Psoas muscle (tissue), 8 donors: ENCODE measurements around the gene PNPLA6. TPM values are rescaled to one million over a fixed set of nuclear protein-coding genes. Genes with fewer than 3 reads are reported as not detected.

Source experiments
- ATAC-seq, 4 donors: fragments of 200-7000 bp; cut with Tn5 transposase; one replicate each; pipeline ENCODE4 v1.9.1; 2020; ENCODE audit warnings: moderate library complexity in 3 of 4, mild to moderate bottlenecking in 2 of 4
- DNase-seq, 2 donors: peaks; one replicate each; pipeline ENCODE4 v3.0.0-alpha.2; 2020
- H3K27ac ChIP-seq: fragments of 200-600 bp; one replicate; pipeline ENCODE4 v1.8.0; 2022
- H3K27me3 ChIP-seq, 3 donors: fragments of 200-600 bp in 1 of 3; one replicate each; pipeline versions ENCODE4 v1.6.1 to v1.8.0; 2013 to 2022; ENCODE audit warnings: low read length in 2 of 3, mild to moderate bottlenecking in 2 of 3, moderate library complexity in 1 of 3; ENCODE audit not compliant: insufficient read depth in 3 of 3
- H3K36me3 ChIP-seq, 2 donors: fragments of 200-600 bp in 1 of 2; one replicate each; pipeline versions ENCODE4 v1.6.1 to v1.8.0; 2013 to 2022; ENCODE audit warnings: low read depth in 1 of 2, mild to moderate bottlenecking in 1 of 2, moderate library complexity in 1 of 2; ENCODE audit not compliant: insufficient read depth in 1 of 2
- H3K4me1 ChIP-seq: fragments of 200-600 bp; one replicate; pipeline ENCODE4 v1.8.0; 2022
- H3K4me3 ChIP-seq: fragments of 200-600 bp; one replicate; pipeline ENCODE4 v1.8.0; 2022; ENCODE audit warnings: mild to moderate bottlenecking
- H3K9me3 ChIP-seq: fragments of 200-600 bp; one replicate; pipeline ENCODE4 v1.8.0; 2022
- CTCF ChIP-seq: fragments of 200-600 bp; IDR thresholded peaks from one replicate; pipeline ENCODE4 v1.8.0; 2022; ENCODE audit warnings: antibody characterized with exemption
- WGBS, 3 donors: extraction: QIAGEN DNeasy Blood & Tissue Kit; methylation state at CpG; one replicate each; pipeline versions ENCODE4 v1.1.6 to v1.1.7; 2013; 5-methylcytosine and 5-hydroxymethylcytosine counted together
- intact Hi-C, 2 donors: fragments of 100-400 bp; cut with DNase I; formaldehyde crosslinking; loops; one replicate each; pipeline versions ENCODE4 v1.11.0 to v1.14.2; 2022
- polyA plus RNA-seq, 3 donors: library from polyadenylated mRNA; stranded (reverse); fragments of 200-250 nt; gene quantifications; one replicate each; pipeline ENCODE4 v1.2.3, GENCODE V29; 2013
- total RNA-seq, 4 donors: library from RNA; stranded (reverse); fragmentation: NEBNext Ultra II Directional in 2 of 4; extraction: Animal tissue kit (Norgen Biotek cat#: 25700) in 2 of 4; gene quantifications; one replicate each; pipeline versions ENCODE4 v1.2.1 to v1.2.4, GENCODE V29; 2021 to 2023
- donor health status: healthy with polysubstance abuse.
- donor health status: DM: no; HTN: no; CAD: no; lungs with moderate emphysema.
- donor health status: Bipolar disorder and iron deficiency.
- donor health status: healthy.
- donor health status: DM: yes; HTN: yes; CAD: no.
- donor health status: DM: no; HTN: no; CAD: no.
- donor health status: DM: no; HTN: no; CAD: no.
- donor health status: DM: yes; HTN: yes; CAD: no.

The PNPLA6 gene
- total and polyA plus RNA-seq, 7 donors, result 31.8 to 72.8 (median 55.9) TPM

DNA sequence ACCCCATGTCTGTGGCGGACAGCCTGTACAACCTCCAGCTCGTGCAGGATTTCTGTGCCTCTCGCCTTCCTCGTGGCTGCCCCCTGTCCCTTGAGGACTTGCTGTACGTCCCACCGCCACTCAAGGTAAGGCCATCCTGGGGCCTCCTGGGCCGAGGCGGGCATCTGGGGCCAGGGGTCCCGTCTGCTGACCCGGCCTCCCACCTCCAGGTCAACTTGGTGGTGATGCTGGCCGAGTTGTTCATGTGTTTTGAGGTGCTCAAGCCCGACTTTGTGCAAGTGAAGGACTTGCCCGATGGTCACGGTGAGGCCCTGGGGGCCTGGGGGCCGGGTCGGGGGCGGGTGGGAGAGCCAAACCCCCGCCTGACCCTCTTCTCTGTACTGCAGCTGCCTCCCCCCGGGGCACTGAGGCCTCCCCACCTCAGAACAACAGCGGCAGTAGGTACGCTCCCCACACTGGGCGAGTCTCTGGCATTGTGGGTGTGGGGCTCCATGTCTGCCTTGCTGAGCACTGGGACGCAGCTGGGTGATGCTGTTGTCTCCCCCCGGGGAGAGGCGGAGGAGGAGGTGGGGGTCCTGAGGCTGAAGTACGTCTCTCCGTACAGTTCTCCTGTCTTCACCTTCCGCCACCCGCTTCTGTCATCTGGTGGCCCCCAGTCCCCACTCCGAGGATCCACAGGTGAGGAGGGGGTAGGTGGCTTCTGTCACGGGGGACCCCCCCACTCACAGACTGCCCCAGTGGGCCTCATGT lies 75.1 kb downstream of the PNPLA6 start:
- ATAC-seq, result no peak
- intact Hi-C loops, result no loop called here

More for the DNA sequence above, 75.1 kb downstream of the PNPLA6 start:
- Histone ChIP-seq H3K27me3 (peaks cover 0 to 5% (median 2%) of the 10 kb centered on the region in 3 donors), H3K4me1 (no peaks in the 10 kb centered on the region), H3K27ac (no peak overlapping the region), H3K4me3 (no peak overlapping the region), H3K36me3 (no peaks in the 10 kb centered on the region), H3K9me3 (no peaks in the 10 kb centered on the region)
- TF ChIP-seq CTCF, result no peak
- WGBS, 3 donors, result 72 to 77% (median 77%) methylated on average over 31 of the region's 31 CpGs
- no peak for DNase-seq

Other genes with a start within 250 kb of the PNPLA6 start
- gene INSR, start 241.3 kb upstream of the PNPLA6 start, total RNA-seq, result 10 to 100 TPM; 48.5 to 95.1 (median 66.3) TPM
- gene INSR, start 241.3 kb upstream of the PNPLA6 start, polyA plus RNA-seq, result 10 to 100 TPM in 2 of 3 donors, 1 to 10 TPM in 1; 3.7 to 13.7 (median 11.4) TPM
- gene ARHGEF18, start 186.8 kb upstream of the PNPLA6 start, total RNA-seq, result 1 to 10 TPM; 6.0 to 8.3 (median 6.9) TPM
- 10 to 100 TPM in 1 of 3 donors, 1 to 10 TPM in 2; 3.5 to 12.2 (median 5.3) TPM for gene ARHGEF18, start 186.8 kb upstream of the PNPLA6 start, polyA plus RNA-seq
- gene PEX11G, start 46.7 kb upstream of the PNPLA6 start, total RNA-seq, result 1 to 10 TPM; 1.1 to 1.4 (median 1.2) TPM
- gene PEX11G, start 46.7 kb upstream of the PNPLA6 start, polyA plus RNA-seq, result 1 to 10 TPM; 1.0 to 1.1 (median 1.1) TPM
- 100 to 1,000 TPM in 1 of 4 donors, 10 to 100 TPM in 3; 80.4 to 109 (median 90.1) TPM for gene ZNF358, start 19.6 kb upstream of the PNPLA6 start, total RNA-seq
- gene ZNF358, start 19.6 kb upstream of the PNPLA6 start, polyA plus RNA-seq, result 100 to 1,000 TPM in 1 of 3 donors, 10 to 100 TPM in 2; 38.1 to 110 (median 88.9) TPM
- gene MCOLN1, start 13.1 kb upstream of the PNPLA6 start, total RNA-seq, result 10 to 100 TPM; 15.4 to 23.8 (median 17.0) TPM
- 10 to 100 TPM; 15.9 to 28.6 (median 20.2) TPM for gene MCOLN1, start 13.1 kb upstream of the PNPLA6 start, polyA plus RNA-seq
- under 1 TPM in 2 of 4 donors, not detected in 2; 0.14 to 0.15 TPM for gene CAMSAP3, start 60.1 kb downstream of the PNPLA6 start, total RNA-seq
- under 1 TPM in 2 of 3 donors, not detected in 1; 0.03 to 0.04 TPM for gene CAMSAP3, start 60.1 kb downstream of the PNPLA6 start, polyA plus RNA-seq
- gene XAB2, start 93.8 kb downstream of the PNPLA6 start, total RNA-seq, result 10 to 100 TPM; 19.2 to 36.3 (median 26.6) TPM
- gene XAB2, start 93.8 kb downstream of the PNPLA6 start, polyA plus RNA-seq, result 10 to 100 TPM; 23.5 to 29.7 (median 24.1) TPM
- gene PET100, start 94.1 kb downstream of the PNPLA6 start, total RNA-seq, result 100 to 1,000 TPM in 2 of 4 donors, 10 to 100 TPM in 2; 88.9 to 112 (median 101) TPM
- gene PET100, start 94.1 kb downstream of the PNPLA6 start, polyA plus RNA-seq, result 10 to 100 TPM; 49.6 to 93.1 (median 49.7) TPM
- not detected for gene PCP2, start 98.0 kb downstream of the PNPLA6 start, total RNA-seq
- under 1 TPM in 1 of 3 donors, not detected in 2; 0.20 TPM for gene PCP2, start 98.0 kb downstream of the PNPLA6 start, polyA plus RNA-seq
- 1 to 10 TPM; 2.7 to 4.5 (median 3.6) TPM for gene STXBP2, start 101.4 kb downstream of the PNPLA6 start, total RNA-seq
- 1 to 10 TPM in 2 of 3 donors, under 1 TPM in 1; 0.55 to 2.4 (median 1.7) TPM for gene STXBP2, start 101.4 kb downstream of the PNPLA6 start, polyA plus RNA-seq
- gene RETN, start 133.3 kb downstream of the PNPLA6 start, total RNA-seq, result under 1 TPM in 2 of 4 donors, not detected in 2; 0.48 to 0.57 TPM
- 1 to 10 TPM in 2 of 3 donors, under 1 TPM in 1; 0.46 to 4.7 (median 2.1) TPM for gene RETN, start 133.3 kb downstream of the PNPLA6 start, polyA plus RNA-seq
- under 1 TPM; 0.18 to 0.54 (median 0.28) TPM for gene MCEMP1, start 141.4 kb downstream of the PNPLA6 start, total RNA-seq
- gene MCEMP1, start 141.4 kb downstream of the PNPLA6 start, polyA plus RNA-seq, result under 1 TPM in 2 of 3 donors, not detected in 1; 0.21 to 0.35 TPM
- 100 to 1,000 TPM in 3 of 4 donors, 10 to 100 TPM in 1; 83.4 to 164 (median 104) TPM for gene TRAPPC5, start 145.1 kb downstream of the PNPLA6 start, total RNA-seq
- 100 to 1,000 TPM in 1 of 3 donors, 10 to 100 TPM in 2; 40.6 to 125 (median 66.8) TPM for gene TRAPPC5, start 145.1 kb downstream of the PNPLA6 start, polyA plus RNA-seq
- gene FCER2, start 166.4 kb downstream of the PNPLA6 start, total RNA-seq, result under 1 TPM in 2 of 4 donors, not detected in 2; 0.34 to 0.54 TPM
- under 1 TPM in 2 of 3 donors, not detected in 1; 0.06 to 0.10 TPM for gene FCER2, start 166.4 kb downstream of the PNPLA6 start, polyA plus RNA-seq
- under 1 TPM in 3 of 4 donors, not detected in 1; 0.38 to 0.69 (median 0.50) TPM for gene CLEC4G, start 196.4 kb downstream of the PNPLA6 start, total RNA-seq
- gene CLEC4G, start 196.4 kb downstream of the PNPLA6 start, polyA plus RNA-seq, result under 1 TPM in 2 of 3 donors, not detected in 1; 0.08 to 0.14 TPM
- 10 to 100 TPM in 1 of 4 donors, 1 to 10 TPM in 3; 2.7 to 13.8 (median 3.0) TPM for gene CD209, start 211.8 kb downstream of the PNPLA6 start, total RNA-seq
- under 1 TPM; 0.11 to 0.42 (median 0.30) TPM for gene CD209, start 211.8 kb downstream of the PNPLA6 start, polyA plus RNA-seq
- gene CLEC4M, start 227.5 kb downstream of the PNPLA6 start, total RNA-seq, result not detected
- gene CLEC4M, start 227.5 kb downstream of the PNPLA6 start, polyA plus RNA-seq, result not detected